Stimulated activated naive CD8-positive, alpha-beta T cell treated with anti-CD3 and anti-CD28 coated beads, Interleukin-15, Interleukin-2, amounts not matched to agents 100 U/mL and 50 U/mL, for 24 hours (primary cell): ENCODE data around the gene RBPMS2.
A peak's percentile ranks its signal among the peaks of the same experiment; 100 is the strongest.

ENCODE experiments used
- ATAC-seq: fragments of 150-1000 bp; cut with Tn5 transposase; one replicate; pipeline ENCODE4 v1.10.0; 2021
- DNase-seq: peaks from one replicate; pipeline ENCODE4 v3.0.0; 2021

The RBPMS2 gene

GRCh38 chr15:64782751-64783150, 7.4 kb upstream of the RBPMS2 start:
- DNase-seq, result no peak
- ATAC-seq, result no peak

DNA sequence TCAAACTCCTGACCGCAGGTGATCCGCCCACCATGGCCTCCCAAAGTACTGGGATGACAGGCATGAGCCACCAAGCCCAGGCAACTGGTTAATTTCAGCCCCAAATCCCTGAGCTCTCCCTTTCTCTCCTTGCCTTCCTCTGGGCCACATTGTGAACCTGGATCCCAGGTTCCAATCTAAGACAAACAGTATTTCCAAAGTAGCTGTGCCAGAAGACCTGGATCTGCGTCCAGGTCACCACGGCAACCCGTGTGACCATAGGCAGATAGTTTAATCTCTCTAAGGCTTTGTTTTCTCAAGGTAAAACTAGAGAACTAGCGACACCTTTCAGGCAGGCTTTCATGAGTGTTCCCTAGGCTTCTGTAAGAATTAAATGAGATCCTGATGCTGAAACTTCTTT, 5.9 kb upstream of the RBPMS2 start:
- ATAC-seq (no peak), DNase-seq (no peak)

DNA sequence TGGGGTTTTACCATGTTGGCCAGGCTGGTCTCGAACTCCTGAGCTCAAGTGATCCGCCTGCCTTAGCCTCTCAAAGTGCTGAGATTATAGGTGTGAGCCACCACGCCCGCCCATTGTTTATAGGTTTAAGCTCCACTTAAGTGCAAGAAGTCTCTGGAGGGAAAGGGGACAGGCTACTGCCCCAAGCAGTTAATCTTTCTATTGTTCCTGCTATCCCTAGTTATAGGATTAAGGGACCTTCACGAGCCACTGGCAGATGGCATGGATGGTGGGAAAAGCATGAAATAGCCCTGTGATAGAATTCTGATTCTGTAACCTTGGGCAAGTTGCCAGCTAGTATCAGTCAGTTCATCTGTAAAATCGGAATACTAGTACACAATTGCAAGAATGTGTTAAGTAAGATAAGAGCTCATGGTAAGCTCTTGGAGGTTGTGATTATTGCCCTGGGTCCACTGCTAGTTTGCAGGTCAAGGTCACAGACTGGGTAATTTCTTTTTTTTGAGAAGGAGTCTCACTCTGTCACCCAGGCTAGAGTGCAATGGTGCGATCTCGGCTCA, 5.3 kb upstream of the RBPMS2 start:
- no peak for DNase-seq
- ATAC-seq, result no peak

GRCh38 chr15:64779630-64780029, 4.2 kb upstream of the RBPMS2 start:
- no peak for DNase-seq
- no peak for ATAC-seq

- ATAC-seq (no peak), DNase-seq (no peak)
These were observed 3.6 kb upstream of the RBPMS2 start for GRCh38 chr15:64779024-64779423.

DNA sequence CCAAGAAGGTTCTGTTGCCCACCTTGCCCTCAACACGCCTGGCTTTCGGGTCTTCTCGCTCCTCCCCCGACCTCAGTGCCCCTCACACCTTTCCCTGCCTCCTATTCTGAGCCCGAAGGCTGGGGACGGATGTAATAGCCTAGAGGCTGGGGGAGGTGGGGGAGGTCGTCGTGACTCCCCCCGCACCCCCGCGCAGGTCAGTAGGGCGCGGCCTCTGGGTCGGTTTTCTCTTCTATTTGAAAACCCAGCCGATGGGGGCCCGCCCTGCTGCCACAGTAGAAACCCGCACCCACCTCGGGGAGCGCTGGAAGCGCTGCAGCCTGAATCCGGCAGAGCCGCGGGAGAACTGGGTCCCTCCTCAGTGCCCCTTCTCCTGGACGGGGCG, 1.0 kb upstream of the RBPMS2 start:
- no peak for DNase-seq
- no peak for ATAC-seq

DNA sequence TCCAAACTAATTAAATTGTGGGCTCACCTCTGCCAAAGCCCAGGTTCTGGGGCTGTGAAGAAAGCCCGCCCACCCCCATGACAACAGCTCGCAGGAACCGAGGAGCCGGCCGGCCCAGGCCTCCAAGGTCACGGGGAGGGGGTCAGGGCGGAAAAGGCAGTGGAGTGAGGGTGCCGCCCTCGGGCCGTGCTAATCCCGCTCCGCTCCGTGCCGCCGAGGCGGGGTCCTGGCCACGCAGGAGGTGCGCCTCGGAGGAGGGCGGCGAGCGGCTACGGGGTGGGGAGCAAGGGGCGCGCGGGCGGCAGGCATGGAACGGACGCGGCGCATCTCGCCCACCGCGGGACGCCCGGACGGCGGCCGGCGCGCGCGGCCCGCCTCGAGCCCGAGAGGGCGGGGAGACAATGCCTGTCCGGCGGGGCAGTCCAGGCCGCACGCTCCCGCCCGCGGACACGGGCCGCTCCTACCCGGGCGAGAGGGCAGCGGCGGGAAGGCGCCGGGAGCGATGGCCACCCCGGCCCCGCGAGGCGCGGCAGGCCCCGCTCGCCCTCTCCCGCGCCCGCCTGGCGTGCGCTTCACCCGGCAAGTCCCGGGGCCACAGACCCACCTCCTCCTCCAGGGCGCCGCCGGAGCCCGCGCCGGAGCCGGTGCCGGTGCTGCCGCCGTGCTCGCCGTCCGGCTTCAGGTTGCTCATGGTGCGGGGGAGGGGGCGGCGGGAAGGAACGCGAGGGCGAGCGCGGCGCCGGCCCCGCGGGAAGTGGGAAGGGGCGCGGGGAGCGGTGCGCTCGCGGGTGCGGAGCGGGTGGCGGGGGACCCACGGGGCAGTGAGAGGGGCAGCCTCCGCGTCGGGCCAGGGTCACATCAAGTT, 528 bp downstream of the RBPMS2 start:
- ATAC-seq, result peak; percentile 15
- peak; percentile 20 for DNase-seq

GRCh38 chr15:64774037-64774628, 1.3 kb downstream of the RBPMS2 start:
- ATAC-seq (no peak), DNase-seq (no peak)

GRCh38 chr15:64773606-64774005, 1.8 kb downstream of the RBPMS2 start:
- DNase-seq, result no peak
- ATAC-seq, result no peak

DNA sequence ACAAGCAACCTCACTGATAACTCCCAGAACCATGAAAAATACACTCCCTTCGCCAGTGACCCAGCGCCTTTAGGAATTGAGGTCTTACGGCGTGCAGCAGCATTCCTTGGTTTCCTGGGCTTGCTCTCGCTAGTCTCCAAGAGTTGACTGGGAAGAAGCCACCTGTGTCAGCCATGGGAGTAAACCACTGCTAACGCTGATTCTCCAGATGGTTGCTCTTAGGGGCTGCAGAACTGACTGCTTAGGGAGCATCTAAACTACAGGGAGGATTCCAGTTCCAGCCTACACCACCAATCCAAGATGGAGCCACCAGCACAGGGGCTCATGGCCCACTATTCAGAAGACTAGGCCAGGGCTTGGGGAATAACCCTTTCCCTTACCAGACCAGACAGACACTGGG, 2.4 kb downstream of the RBPMS2 start:
- ATAC-seq (no peak), DNase-seq (no peak)

DNA sequence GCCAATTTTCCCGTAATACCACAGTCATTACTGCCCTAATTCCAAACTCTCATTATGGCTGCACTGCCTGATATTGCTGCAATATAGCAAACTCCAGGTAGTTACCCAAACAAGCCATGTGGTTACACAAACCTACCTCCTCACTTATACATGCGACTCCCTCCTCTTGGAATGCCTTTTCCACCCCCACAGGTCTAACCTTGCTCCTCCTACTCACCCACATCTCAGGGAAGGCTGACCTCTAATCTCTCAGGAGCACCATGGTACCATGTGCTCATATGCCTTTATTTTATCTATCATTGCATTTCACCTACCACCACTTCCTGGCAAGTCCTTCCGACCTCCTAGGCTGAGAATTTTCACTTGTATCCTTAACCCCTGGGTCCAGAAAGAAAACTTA, 2.9 kb downstream of the RBPMS2 start:
- no peak for DNase-seq
- ATAC-seq, result no peak

GRCh38 chr15:64770626-64771025, 4.8 kb downstream of the RBPMS2 start:
- ATAC-seq, result no peak
- DNase-seq, result no peak

- DNase-seq, result no peak
These were observed 8.2 kb downstream of the RBPMS2 start for GRCh38 chr15:64767203-64767602.

GRCh38 chr15:64766058-64766457, 9.3 kb downstream of the RBPMS2 start:
- ATAC-seq (no peak), DNase-seq (no peak)

More at GRCh38 chr15:64767203-64767602, 8.2 kb downstream of the RBPMS2 start:
- ATAC-seq, result no peak

DNA sequence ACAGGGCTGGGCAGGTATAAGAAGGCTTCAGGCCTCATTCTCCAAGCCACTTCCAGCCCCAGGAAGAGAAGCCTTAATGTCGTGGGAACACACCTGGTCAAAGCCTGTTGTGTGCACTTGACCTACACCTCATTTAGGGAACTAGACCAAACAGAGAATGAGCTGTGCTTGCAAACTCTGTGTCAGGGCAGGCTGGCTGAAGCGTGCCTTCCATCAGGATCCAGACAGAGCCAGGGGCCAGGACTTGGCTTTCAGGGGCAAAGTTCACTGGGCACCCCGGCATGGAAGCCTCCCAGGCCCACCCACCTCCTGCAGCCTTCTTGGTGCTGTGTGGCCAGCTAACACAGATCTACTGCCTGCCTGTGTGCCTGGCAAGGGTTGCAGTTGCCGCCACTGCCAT, 11.5 kb downstream of the RBPMS2 start:
- DNase-seq, result no peak
- ATAC-seq, result no peak

- DNase-seq (no peak), ATAC-seq (no peak)
These were observed 11.9 kb downstream of the RBPMS2 start for GRCh38 chr15:64763462-64763861.

- DNase-seq, result no peak
- no peak for ATAC-seq
These were observed 12.4 kb downstream of the RBPMS2 start for GRCh38 chr15:64763021-64763420.

DNA sequence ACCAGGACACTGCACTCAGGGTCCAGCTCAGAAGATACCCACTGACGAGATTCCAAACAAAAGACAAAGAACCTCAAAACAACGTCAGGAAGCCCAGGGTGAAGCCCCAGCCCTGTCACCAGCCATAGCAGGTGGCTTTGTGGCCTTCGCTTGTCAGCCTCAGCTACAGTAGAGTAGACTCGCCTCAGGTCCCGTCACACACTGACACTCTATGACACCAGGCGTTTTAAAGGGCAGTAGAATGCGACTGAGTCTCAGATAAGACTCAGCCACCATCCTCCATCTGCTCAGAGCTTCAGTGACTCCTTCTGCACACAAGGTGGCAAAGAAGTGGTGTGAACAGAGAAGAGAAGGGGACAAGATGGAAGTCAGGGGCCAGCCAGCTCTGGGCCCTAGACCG, 12.8 kb downstream of the RBPMS2 start:
- no peak for DNase-seq
- no peak for ATAC-seq

- DNase-seq, result no peak
- ATAC-seq, result no peak
These were observed 14.2 kb downstream of the RBPMS2 start for GRCh38 chr15:64761156-64761555.

DNA sequence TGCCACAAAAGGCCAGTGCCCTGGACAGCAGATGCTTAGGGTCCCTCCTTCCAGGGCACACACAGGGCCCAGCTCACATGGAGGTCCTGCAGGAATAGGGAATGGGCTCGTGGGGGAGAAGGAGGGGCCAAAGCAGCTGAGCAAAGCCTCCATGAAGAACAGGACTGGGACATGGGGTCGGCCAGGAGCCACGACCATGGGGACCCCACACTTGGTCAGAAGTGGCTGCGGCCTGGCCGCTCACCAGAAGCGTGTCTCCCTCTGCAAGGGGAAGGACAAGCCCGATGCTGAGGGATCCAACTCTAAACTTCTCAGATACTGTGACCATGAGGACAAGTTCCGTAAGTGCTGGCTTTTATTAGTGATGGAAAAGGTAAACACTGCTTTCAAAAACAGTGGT, 15.3 kb downstream of the RBPMS2 start:
- DNase-seq (no peak), ATAC-seq (no peak)

- ATAC-seq, result no peak
These were observed 19.9 kb downstream of the RBPMS2 start for GRCh38 chr15:64755427-64755940.

DNA sequence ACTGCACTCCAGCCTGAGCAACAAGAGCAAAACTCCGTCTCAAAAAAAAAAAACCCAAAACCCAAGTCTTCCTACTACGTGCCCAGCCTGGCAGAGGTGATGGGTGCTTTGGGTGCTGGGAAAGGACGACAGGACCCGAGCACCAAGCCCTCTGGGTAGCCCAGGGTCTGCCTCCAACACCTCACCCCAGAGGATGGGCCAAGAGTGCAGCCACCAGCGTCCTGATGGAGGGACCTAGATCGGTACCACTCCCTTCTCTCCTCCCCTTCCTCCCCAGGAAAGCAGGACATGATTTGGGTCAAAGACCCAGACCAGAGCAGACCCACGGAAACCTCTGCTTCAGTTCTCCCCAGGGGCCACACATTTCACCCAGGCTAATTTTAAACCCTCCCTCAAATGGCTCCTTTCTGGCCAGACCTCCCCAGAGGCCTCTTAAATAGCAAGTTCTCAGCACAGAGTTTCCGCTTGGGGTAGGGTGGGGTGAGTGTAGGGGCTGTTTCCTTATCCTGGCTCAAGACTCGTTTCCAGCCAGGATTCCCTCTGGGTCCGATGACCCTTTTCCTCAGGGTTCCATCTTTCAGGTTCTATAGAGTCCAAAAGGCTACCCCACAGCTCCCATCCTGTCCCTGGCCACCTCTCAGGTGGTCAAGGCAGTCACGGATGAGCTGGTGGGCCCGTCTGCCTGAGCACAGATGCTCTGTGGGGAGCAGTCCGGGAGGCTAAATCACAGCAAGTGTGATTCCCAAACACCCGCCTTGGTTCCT, 20.5 kb downstream of the RBPMS2 start:
- peak; percentile 14 for ATAC-seq
- DNase-seq, result no peak

More at GRCh38 chr15:64755427-64755940, 19.9 kb downstream of the RBPMS2 start:
- no peak for DNase-seq
